Measurements from ENCODE around the gene THOC5. TPM values are rescaled to one million over a fixed set of nuclear protein-coding genes. Genes with fewer than 3 reads are reported as not detected.
"Not testable (repeated sequence)": the region's sequence is repeated elsewhere in the genome, so short reads cannot be mapped to it uniquely, and the experiment has no call there.

Gene THOC5
- total RNA-seq, 2 donors from 2014 or later: 64.6 to 89.3 TPM

DNA sequence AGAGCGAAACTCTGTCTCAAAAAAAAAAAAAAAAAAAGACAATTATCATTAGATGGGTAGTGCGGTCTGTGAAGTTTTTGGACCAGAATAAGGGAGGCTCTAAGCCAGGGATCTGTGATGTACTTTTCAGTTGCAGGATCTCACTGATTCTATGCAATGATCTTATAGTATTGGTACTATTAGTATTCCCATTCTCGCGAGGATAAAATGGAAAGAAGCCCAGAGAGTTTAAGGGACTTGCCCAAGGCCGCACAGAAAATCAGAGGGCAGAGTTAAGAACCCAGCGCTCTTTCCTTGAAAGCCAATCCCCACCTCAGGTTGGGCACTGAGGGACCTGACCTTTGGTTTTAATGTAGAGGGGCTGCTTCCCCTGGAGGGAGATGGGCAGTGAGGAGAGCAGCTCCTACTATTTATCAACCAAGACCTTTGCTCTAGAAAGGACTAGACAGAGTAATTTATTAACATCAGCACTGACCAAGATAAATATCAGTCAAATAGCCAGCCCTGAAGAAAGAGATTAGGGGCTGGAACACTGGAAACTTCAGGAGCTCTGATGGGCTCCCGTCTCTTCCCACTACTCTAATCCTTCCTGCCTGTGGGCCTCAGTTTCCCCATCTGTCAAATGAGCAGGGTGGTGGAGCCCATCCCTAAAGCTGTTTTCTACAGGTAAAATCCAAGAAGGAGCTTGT lies 21.3 kb upstream of the THOC5 start:
- Mint-ChIP-seq H3K9me3 (no peaks in the 10 kb centered on the region), H3K27me3 (no peaks in the 10 kb centered on the region), H3K4me1 (ENCODE audit: low read depth in 2 of 2) (peaks cover 2% of the 10 kb centered on the region in 2 donors), H3K27ac (no peak overlapping the region), H3K4me3 (no peak overlapping the region), H3K36me3 (no peaks in the 10 kb centered on the region)
- DNase-seq (ENCODE audit: low spot score): no peak
- ATAC-seq: no peak

DNA sequence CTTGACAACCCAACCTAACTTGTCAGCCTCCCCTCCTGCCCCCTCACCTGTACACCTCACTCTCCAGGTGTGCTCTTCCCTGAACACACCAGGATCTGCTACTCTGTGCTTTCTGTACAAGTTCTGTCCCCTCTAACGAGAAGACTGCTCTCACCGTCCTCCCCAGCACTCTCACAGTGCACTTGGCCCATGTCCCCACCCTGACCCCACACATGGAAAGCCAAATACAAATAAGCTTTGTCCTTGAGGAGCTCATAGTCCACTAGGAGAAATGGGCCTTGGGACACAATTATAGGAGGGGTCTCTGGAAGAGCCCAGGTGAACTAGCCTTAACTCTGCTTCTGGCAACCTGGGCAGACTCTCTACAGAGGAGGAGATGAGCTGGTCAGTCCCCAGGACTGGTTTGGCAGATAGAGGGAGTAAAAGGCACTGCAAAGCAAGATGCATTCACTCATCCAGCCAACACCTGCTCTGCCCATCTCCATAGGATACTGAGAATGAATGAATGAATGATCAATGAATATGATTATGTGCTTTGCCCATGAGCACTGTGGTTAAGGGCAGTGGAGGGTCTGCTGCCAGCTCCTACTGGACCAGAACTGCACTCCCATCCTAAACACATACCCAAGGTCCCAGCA lies 17.5 kb upstream of the THOC5 start:
- H3K27ac Mint-ChIP-seq: no peak overlapping the region

DNA sequence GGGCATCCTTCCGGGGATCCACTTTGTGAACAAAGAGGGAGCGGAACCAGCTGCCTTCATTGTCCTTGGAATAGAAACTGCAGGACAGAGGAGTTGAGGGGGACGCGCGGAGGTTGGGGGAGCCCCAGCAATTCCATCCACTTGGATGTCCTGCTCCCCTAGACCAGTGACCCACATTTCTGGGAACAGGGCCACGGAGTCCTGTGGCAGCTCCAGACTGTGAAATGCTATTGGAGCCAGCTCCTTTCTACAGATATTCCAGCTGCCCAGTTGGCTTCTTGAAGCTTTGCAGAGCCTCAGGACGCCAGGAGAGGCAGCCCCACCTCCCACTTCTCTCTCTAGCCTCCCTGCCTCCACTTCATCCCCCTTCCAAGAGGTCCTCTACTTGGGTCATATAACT lies 16.9 kb upstream of the THOC5 start:
- Mint-ChIP-seq H3K27me3 (no peaks in the 10 kb centered on the region), H3K4me3 (no peak overlapping the region)
- ATAC-seq: no peak

More for the DNA sequence above, 17.5 kb upstream of the THOC5 start:
- no peaks in the 10 kb centered on the region for H3K9me3 Mint-ChIP-seq
- no peaks in the 10 kb centered on the region for H3K4me1 Mint-ChIP-seq (ENCODE audit: low read depth in 2 of 2)
- H3K27me3 Mint-ChIP-seq: no peaks in the 10 kb centered on the region
- H3K4me3 Mint-ChIP-seq: no peak overlapping the region
- no peak for ATAC-seq
- DNase-seq (ENCODE audit: low spot score): no peak
- H3K36me3 Mint-ChIP-seq: no peaks in the 10 kb centered on the region

DNA sequence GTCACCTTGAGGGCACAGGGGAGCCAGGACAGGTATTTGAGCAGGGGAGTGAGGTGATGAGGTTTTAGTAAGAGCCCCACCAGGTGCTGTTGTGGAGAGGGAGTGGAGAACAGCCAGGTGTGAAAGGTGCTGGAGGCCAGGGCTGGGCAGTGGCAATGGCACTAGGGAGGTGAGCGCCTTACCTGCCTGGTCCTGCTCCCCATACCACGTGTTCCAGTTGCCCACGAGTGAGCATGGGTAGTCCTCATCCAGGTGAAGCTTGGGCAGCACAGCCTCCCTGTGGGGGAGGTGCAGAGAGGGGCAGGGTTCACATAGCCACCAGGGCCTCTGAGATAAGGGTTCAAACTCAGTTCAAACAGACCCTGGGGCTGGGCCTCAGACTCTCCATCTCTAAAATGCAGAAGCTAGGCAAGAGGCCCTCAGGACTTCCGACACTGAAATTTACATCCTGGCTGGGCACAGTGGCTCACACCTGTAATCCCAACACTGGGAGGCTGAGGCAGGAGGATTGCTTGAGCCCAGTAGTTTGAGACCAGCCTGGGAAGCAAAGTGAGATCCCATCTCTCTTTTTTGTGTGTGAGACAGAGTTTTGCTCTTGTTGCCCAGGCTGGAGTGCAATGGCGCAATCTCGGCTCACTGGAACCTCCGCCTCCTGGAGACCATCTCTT lies 15.6 kb upstream of the THOC5 start:
- Mint-ChIP-seq H3K36me3 (no peaks in the 10 kb centered on the region), H3K27me3 (no peaks in the 10 kb centered on the region), H3K9me3 (no peaks in the 10 kb centered on the region), H3K4me3 (no peak overlapping the region), H3K4me1 (ENCODE audit: low read depth in 2 of 2) (no peaks in the 10 kb centered on the region), H3K27ac (no peak overlapping the region)
- no peak for ATAC-seq
- no peak for DNase-seq (ENCODE audit: low spot score)

More for the DNA sequence above, 16.9 kb upstream of the THOC5 start:
- no peaks in the 10 kb centered on the region for H3K4me1 Mint-ChIP-seq (ENCODE audit: low read depth in 2 of 2)
- H3K36me3 Mint-ChIP-seq: no peaks in the 10 kb centered on the region
- no peak overlapping the region for H3K27ac Mint-ChIP-seq
- no peaks in the 10 kb centered on the region for H3K9me3 Mint-ChIP-seq
- DNase-seq (ENCODE audit: low spot score): no peak

DNA sequence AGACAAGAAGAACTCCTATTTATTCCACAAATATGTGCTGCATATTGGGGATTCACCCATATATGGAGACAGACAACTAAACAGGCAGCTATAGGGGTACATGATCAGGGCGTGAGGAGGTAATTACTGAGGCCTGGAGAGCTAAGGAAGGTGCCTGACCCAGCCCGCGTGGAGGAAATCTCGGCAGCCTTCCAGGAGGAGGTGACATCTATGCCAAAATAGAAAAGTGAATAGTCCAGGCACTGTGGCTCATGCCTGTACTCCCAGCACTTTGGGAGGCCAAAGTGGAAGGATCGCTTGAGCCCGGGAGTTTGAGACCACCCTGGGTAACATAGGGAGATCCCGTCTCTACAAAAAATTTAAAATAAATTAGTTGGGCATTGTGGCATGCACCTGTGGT lies 13.8 kb upstream of the THOC5 start:
- Mint-ChIP-seq H3K36me3 (no peaks in the 10 kb centered on the region), H3K9me3 (no peaks in the 10 kb centered on the region)
- no peak for ATAC-seq

DNA sequence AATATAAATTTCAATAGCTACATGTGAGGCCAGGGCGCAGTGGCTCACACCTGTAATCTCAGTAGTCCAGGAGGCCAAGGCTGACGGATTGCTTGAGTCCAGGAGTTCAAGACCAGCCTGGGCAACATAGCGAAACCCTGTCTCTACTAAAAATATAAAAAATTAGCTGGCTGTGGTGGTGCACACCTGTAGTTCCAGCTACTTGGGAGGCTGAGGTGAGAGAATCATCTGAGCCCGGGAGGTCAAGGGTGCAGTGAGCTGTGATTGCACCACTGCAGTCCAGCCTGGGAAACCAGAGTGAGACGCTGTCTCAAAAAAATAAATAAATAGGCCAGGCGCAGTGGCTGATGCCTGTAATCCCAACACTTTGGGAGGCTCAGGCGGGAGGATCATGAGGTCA lies 13.0 kb upstream of the THOC5 start:
- not testable (repeated sequence) for H3K4me3 Mint-ChIP-seq; H3K4me1 Mint-ChIP-seq (ENCODE audit: low read depth in 2 of 2); H3K27ac Mint-ChIP-seq; H3K9me3 Mint-ChIP-seq; H3K36me3 Mint-ChIP-seq; ATAC-seq; H3K27me3 Mint-ChIP-seq; DNase-seq (ENCODE audit: low spot score)

More for the DNA sequence above, 13.8 kb upstream of the THOC5 start:
- Mint-ChIP-seq H3K4me3 (no peak overlapping the region), H3K4me1 (ENCODE audit: low read depth in 2 of 2) (no peaks in the 10 kb centered on the region), H3K27ac (no peak overlapping the region), H3K27me3 (no peaks in the 10 kb centered on the region)
- no peak for DNase-seq (ENCODE audit: low spot score)

DNA sequence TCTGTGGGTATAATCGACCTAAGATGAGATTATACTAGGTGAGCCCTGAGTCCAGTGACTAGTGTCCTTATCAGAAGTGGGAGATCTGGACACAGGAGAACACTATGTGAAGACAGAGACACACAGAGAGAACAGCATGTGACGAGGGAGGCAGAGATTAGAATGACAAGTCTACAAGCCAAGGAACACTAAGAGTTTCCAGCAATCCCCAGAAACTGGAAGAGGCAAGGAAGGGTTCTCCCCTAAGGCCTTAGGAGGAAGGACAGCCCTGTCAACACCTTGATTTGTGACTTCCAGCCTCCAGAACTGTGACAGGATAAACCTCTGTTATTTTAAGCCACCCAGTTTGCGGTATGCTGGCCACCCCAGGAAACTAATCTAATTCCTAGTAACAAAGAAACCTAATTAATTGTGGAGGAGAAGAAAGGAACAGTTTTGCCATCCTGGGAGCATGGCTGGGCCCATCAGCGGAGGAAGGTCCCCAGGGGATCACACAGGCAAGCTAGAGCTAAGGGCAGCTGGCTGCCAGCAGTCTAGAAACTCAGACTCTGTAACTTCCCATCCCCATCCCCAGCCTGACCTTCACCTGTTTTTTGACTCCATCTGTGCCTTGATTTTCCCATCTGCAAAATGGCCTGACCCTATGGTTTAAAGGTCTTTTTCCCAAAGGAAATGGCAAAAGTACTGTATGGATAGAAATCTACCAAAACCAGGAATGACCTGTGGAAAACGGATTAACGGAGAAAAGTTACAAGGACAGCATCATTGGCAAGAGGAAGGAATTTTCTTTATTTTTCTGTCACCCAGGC lies 10.3 kb upstream of the THOC5 start:
- DNase-seq (ENCODE audit: low spot score) (no peak), ATAC-seq (no peak)
- Mint-ChIP-seq H3K4me3 (no peak overlapping the region), H3K4me1 (ENCODE audit: low read depth in 2 of 2) (no peaks in the 10 kb centered on the region), H3K36me3 (no peaks in the 10 kb centered on the region), H3K27ac (no peak overlapping the region), H3K9me3 (no peaks in the 10 kb centered on the region), H3K27me3 (no peaks in the 10 kb centered on the region)

DNA sequence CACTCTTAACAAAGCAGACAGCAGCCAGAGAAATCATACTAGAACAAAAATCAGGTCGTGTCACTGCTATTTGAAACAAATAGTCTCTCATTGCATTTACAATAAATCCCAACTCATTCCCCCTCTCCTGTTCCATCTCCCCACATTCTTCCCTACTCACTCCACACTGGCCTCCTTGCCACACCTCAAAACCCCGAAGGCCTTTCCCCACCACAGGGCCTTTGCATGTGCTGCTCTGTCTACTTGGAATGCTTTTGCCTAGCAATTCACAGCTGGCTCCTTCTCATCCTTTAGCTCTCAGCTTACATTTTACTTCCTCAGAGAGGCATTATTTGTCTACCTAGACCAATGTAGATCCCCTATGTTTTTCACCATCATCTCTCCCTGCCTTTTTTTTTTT lies 6.3 kb upstream of the THOC5 start:
- ATAC-seq (no peak), DNase-seq (ENCODE audit: low spot score) (no peak)
- Mint-ChIP-seq H3K36me3 (no peaks in the 10 kb centered on the region), H3K27me3 (no peaks in the 10 kb centered on the region), H3K4me1 (ENCODE audit: low read depth in 2 of 2) (peaks cover 0 to 3% of the 10 kb centered on the region in 2 donors), H3K4me3 (no peak overlapping the region), H3K9me3 (no peaks in the 10 kb centered on the region), H3K27ac (peak overlapping the region in 1 of 2 donors; percentile 14)

DNA sequence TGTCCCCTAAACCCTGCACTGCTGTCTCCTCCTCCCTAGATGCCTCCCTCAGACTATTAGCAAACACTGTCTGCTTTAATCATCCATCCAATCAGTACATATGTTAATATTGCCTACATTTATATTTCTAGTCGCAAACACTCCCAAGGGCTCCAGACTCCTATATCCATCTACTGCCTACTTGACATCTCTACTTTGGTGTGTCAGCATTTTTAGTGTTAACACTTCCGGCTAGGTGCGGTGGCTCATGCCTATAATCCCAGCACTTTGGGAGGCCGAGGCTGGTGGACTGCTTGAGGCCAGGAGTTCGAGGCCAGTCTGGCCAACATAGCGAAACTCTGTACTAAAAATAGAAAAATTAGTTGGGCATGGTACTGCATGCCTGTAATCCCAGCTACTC lies 5.5 kb upstream of the THOC5 start:
- ATAC-seq: no peak
- H3K4me3 Mint-ChIP-seq: no peak overlapping the region
- peaks cover 0 to 3% of the 10 kb centered on the region in 2 donors for H3K4me1 Mint-ChIP-seq (ENCODE audit: low read depth in 2 of 2)
- no peak for DNase-seq (ENCODE audit: low spot score)
- H3K27me3 Mint-ChIP-seq: no peaks in the 10 kb centered on the region
- no peaks in the 10 kb centered on the region for H3K36me3 Mint-ChIP-seq
- peak overlapping the region in 1 of 2 donors; percentile 32 for H3K27ac Mint-ChIP-seq
- no peaks in the 10 kb centered on the region for H3K9me3 Mint-ChIP-seq

DNA sequence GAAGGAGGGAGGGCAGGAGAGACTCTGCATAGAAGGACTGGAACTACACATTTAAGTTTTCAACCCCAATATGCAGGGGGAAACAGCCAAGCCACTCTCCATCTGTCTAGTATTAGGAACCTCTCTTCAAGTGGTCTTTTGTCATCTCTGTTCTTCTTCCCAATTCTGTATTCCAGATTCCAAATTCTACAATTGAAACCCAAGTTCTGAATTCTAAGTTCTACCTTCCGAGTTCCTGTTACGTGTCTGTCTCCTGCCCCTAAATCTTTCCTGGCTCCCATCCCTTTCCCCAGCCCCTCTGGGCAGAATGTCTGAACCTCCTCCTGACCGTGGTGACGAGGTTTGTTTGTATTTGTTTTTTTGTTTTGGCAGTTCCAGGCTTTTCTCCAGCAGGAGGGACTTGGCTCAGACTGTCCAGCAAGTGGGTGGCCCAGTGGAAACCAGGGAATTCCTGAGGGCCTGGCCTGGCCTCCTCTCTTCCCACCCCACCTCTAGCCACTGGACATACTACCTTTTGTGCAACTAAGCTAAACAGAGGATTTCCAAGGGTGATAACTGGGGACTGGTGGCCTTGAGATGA lies 1.6 kb upstream of the THOC5 start:
- ATAC-seq: no peak
- Mint-ChIP-seq H3K4me1 (ENCODE audit: low read depth in 2 of 2) (peaks cover 9% of the 10 kb centered on the region in 2 donors), H3K4me3 (peak overlapping the region; percentile 52), H3K27me3 (no peaks in the 10 kb centered on the region), H3K27ac (peak overlapping the region; percentile 49 to 83), H3K36me3 (no peaks in the 10 kb centered on the region), H3K9me3 (no peaks in the 10 kb centered on the region)
- no peak for DNase-seq (ENCODE audit: low spot score)

DNA sequence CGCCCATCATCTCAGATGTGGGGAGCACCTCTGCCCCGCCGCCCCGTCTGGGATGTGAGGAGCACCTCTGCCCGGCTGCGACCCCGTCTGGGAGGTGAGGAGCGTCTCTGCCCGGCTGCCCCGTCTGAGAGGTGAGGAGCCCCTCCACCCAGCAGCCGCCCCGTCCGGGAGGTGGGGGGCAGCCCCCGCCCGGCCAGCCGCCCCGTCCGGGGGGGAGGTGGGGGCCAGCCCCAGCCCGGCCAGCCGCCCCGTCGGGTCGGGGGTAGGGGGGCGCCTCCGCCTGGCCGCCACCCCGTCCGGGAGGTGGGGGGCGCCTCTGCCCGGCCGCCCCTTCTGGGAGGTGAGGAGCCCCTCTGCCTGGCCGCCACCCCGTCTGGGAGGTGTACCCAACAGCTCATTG lies 1.2 kb downstream of the THOC5 start:
- ATAC-seq; DNase-seq (ENCODE audit: low spot score); H3K27me3 Mint-ChIP-seq; H3K9me3 Mint-ChIP-seq: not testable (repeated sequence)
- Mint-ChIP-seq H3K27ac (peak overlapping the region in 1 of 2 donors; percentile 83), H3K4me1 (ENCODE audit: low read depth in 2 of 2) (peaks cover 20 to 21% of the 10 kb centered on the region in 2 donors), H3K4me3 (peak overlapping the region; percentile 82), H3K36me3 (peaks cover 14% of the 10 kb centered on the region)

DNA sequence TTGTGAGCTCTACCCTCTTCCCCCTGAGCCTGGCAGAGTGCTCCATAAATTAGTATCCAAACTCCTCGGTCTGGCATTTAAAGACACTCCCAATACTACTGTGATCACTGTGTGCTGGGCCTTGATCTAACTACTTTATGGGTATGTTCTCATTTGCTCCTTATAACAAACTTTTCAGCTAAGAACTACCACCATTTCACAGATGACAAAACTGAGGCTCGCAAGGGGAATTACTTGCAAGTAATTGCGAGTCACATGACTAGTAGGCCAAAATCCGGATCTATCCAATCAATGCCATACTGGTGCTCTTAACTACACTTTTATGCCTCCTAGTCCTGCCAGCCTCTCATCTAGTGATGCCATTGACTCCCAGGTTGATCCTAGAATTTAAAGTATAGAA lies 3.6 kb downstream of the THOC5 start:
- ATAC-seq (no peak), DNase-seq (ENCODE audit: low spot score) (no peak)
- peaks cover 14% of the 10 kb centered on the region for H3K36me3 Mint-ChIP-seq
- no peaks in the 10 kb centered on the region for H3K27me3 Mint-ChIP-seq
- H3K4me1 Mint-ChIP-seq (ENCODE audit: low read depth in 2 of 2): peaks cover 16 to 21% of the 10 kb centered on the region in 2 donors
- no peak overlapping the region for H3K27ac Mint-ChIP-seq
- H3K4me3 Mint-ChIP-seq: no peak overlapping the region
- H3K9me3 Mint-ChIP-seq: no peaks in the 10 kb centered on the region

DNA sequence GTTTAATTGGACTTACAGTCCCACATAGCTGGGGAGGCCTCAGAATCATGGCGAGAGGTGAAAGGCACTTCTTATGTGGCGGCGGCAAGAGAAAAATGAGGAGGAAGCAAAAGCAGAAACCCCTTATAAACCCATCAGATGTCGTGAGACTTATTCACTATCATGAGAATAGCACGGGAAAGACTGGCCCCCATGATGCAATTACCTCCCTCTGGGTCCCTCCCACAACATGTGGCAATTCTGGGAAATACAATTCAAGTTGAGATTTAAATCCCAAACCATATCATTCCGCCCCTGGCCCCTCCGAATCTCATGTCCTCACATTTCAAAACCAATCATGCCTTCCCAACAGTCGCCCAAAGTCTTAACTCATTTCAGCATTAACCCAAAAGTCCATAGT lies 8.5 kb downstream of the THOC5 start:
- not testable (repeated sequence) for H3K4me3 Mint-ChIP-seq; H3K27ac Mint-ChIP-seq; ATAC-seq; H3K27me3 Mint-ChIP-seq; H3K9me3 Mint-ChIP-seq; DNase-seq (ENCODE audit: low spot score)
- peaks cover 25% of the 10 kb centered on the region for H3K36me3 Mint-ChIP-seq
- peaks cover 11 to 12% of the 10 kb centered on the region in 2 donors for H3K4me1 Mint-ChIP-seq (ENCODE audit: low read depth in 2 of 2)

Data from natural killer cell treated with Interleukin-12 subunit alpha and Interleukin-12 subunit beta and Interleukin-15 and Interleukin-18, amount 100 ng/mL, for 72 hours (primary cell).